ENCODE results near the gene POLR2E.

DNA sequence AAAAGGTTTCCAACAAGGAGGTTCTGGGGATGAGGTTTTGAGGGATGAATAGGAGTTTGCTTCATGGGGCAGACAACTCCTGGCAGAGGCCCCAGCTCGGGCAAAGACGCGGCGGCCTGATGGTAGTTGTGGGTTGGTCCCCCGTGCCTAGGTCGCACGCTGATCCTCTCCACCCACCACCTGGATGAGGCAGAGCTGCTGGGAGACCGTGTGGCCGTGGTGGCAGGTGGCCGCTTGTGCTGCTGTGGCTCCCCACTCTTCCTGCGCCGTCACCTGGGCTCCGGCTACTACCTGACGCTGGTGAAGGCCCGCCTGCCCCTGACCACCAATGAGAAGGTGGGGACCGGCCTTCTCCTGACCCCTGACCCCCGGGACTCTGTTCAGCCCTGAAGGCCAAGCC is 43.4 kb downstream of the POLR2E start:
- TF ChIP-seq, protein P1, sequence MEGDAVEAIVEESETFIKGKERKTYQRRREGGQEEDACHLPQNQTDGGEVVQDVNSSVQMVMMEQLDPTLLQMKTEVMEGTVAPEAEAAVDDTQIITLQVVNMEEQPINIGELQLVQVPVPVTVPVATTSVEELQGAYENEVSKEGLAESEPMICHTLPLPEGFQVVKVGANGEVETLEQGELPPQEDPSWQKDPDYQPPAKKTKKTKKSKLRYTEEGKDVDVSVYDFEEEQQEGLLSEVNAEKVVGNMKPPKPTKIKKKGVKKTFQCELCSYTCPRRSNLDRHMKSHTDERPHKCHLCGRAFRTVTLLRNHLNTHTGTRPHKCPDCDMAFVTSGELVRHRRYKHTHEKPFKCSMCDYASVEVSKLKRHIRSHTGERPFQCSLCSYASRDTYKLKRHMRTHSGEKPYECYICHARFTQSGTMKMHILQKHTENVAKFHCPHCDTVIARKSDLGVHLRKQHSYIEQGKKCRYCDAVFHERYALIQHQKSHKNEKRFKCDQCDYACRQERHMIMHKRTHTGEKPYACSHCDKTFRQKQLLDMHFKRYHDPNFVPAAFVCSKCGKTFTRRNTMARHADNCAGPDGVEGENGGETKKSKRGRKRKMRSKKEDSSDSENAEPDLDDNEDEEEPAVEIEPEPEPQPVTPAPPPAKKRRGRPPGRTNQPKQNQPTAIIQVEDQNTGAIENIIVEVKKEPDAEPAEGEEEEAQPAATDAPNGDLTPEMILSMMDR (IDR thresholded peaks at IDR 0.05), result no peak
- TF ChIP-seq POLR2A (IDR thresholded peaks at IDR 0.05) (no peak), EP300 (IDR thresholded peaks at IDR 0.05) (no peak)
